SK-N-SH treated with all-trans-retinoic acid at 6 μM for 48 hours (cell line): Measurements from ENCODE around the gene SAP25.

Experiments
- ATAC-seq: fragments of 200-7000 bp; cut with Tn5 transposase; 3 replicates; pipeline ENCODE4 v1.9.1; 2020; ENCODE audit warnings: mild to moderate bottlenecking, moderate library complexity
- ARNTL ChIP-seq: fragments of 450-650 bp; formaldehyde crosslinking; IDR thresholded peaks from 2 replicates; pipeline ENCODE4 v1.5.0; 2020; ENCODE audit warnings: low read depth, mild to moderate bottlenecking, moderate library complexity, borderline replicate concordance
- BACH2 ChIP-seq: fragments of 250-450 bp; sonication (Bioruptor Pico); IDR thresholded peaks from 2 replicates; pipeline ENCODE4 v1.9.0; 2021; ENCODE audit warnings: mild to moderate bottlenecking, borderline replicate concordance
- CREB5 ChIP-seq: fragments of 250-450 bp; sonication (Bioruptor Pico); IDR thresholded peaks from 2 replicates; pipeline ENCODE4 v1.5.1; 2020; ENCODE audit warnings: low read depth, mild to moderate bottlenecking, moderate library complexity
- CSDC2 ChIP-seq: fragments of 250-450 bp; sonication (Bioruptor Pico); IDR thresholded peaks from 2 replicates; pipeline ENCODE4 v1.5.0; 2020; ENCODE audit warnings: mild to moderate bottlenecking, moderate library complexity
- ESRRG ChIP-seq: fragments of 250-450 bp; sonication (Bioruptor Pico); IDR thresholded peaks from 2 replicates; pipeline ENCODE4 v1.6.1; 2021; ENCODE audit warnings: mild to moderate bottlenecking
- GLIS3 ChIP-seq: fragments of 250-450 bp; sonication (Bioruptor Pico); IDR thresholded peaks from 2 replicates; pipeline ENCODE4 v1.5.0; 2020; ENCODE audit warnings: mild to moderate bottlenecking, moderate library complexity
- ISL1 ChIP-seq: fragments of 250-450 bp; sonication (Bioruptor Pico); IDR thresholded peaks from 2 replicates; pipeline ENCODE4 v2.1.2; 2022; ENCODE audit warnings: mild to moderate bottlenecking, moderate library complexity
- OSR1 ChIP-seq: fragments of 250-450 bp; sonication (Bioruptor Pico); IDR thresholded peaks from 2 replicates; pipeline ENCODE4 v1.8.0; 2022; ENCODE audit warnings: moderate library complexity, mild to moderate bottlenecking, inconsistent platforms
- PATZ1 ChIP-seq: fragments of 250-450 bp; sonication (Bioruptor Pico); IDR thresholded peaks from 2 replicates; pipeline ENCODE4 v1.8.0; 2020; ENCODE audit warnings: mild to moderate bottlenecking, moderate library complexity, borderline replicate concordance
- PPARA ChIP-seq: fragments of 250-450 bp; sonication (Bioruptor Pico); IDR thresholded peaks from 2 replicates; pipeline ENCODE4 v1.5.0; 2020; ENCODE audit warnings: mild to moderate bottlenecking, borderline replicate concordance
- RARB ChIP-seq: fragments of 250-450 bp; sonication (Bioruptor Pico); IDR thresholded peaks from 2 replicates; pipeline ENCODE4 v1.8.0; 2021; ENCODE audit warnings: mild to moderate bottlenecking, moderate library complexity
- SNAI2 ChIP-seq: fragments of 250-450 bp; sonication (Bioruptor Pico); IDR thresholded peaks from 2 replicates; pipeline ENCODE4 v1.5.0; 2020; ENCODE audit warnings: mild to moderate bottlenecking, moderate library complexity
- TCF4 ChIP-seq: fragments of 250-450 bp; sonication (Bioruptor Pico); IDR thresholded peaks from 2 replicates; pipeline ENCODE4 v1.8.0; 2021; ENCODE audit warnings: mild to moderate bottlenecking, moderate library complexity, borderline replicate concordance
- TOX ChIP-seq: fragments of 250-450 bp; sonication (Bioruptor Pico); IDR thresholded peaks from 2 replicates; pipeline ENCODE4 v1.8.0; 2021; ENCODE audit warnings: mild to moderate bottlenecking, moderate library complexity, borderline replicate concordance
- ZC3H10 ChIP-seq: fragments of 250-450 bp; sonication (Bioruptor Pico); IDR thresholded peaks from 2 replicates; pipeline ENCODE4 v1.5.1; 2021; ENCODE audit warnings: mild to moderate bottlenecking, moderate library complexity
- ZFP3 ChIP-seq: fragments of 250-450 bp; sonication (Bioruptor Pico); IDR thresholded peaks from 2 replicates; pipeline ENCODE4 v1.5.0; 2020; ENCODE audit warnings: mild to moderate bottlenecking, moderate library complexity
- ZFP30 ChIP-seq: fragments of 450-650 bp; formaldehyde crosslinking; IDR thresholded peaks from 2 replicates; pipeline ENCODE4 v1.5.0; 2022; ENCODE audit warnings: mild to moderate bottlenecking, moderate library complexity
- ZNF70 ChIP-seq: fragments of 450-650 bp; formaldehyde crosslinking; IDR thresholded peaks from 2 replicates; pipeline ENCODE4 v1.5.0; 2020; ENCODE audit warnings: mild to moderate bottlenecking, moderate library complexity
- ZNF8 ChIP-seq: fragments of 450-650 bp; formaldehyde crosslinking; IDR thresholded peaks from 2 replicates; pipeline ENCODE4 v1.5.0; 2020; ENCODE audit warnings: mild to moderate bottlenecking, moderate library complexity

SAP25 gene

GRCh38 chr7:100562195-100563099, 11.3 kb downstream of the SAP25 start:
- no peak for ATAC-seq
- TF ChIP-seq TCF4 (CRISPR knock-in tag) (no peak), PATZ1 (CRISPR knock-in tag) (no peak), GLIS3 (CRISPR knock-in tag) (no peak)

GRCh38 chr7:100561491-100562194, 12.1 kb downstream of the SAP25 start:
- TF ChIP-seq ESRRG (no peak), GLIS3 (CRISPR knock-in tag) (no peak), PPARA (CRISPR knock-in tag) (no peak), CSDC2 (CRISPR knock-in tag) (no peak), BACH2 (CRISPR knock-in tag) (no peak), ZNF8 (CRISPR knock-in tag) (no peak), TCF4 (CRISPR knock-in tag) (no peak), TOX (CRISPR knock-in tag) (no peak), CREB5 (CRISPR knock-in tag) (no peak), ARNTL (CRISPR knock-in tag) (no peak), PATZ1 (CRISPR knock-in tag) (no peak), ZFP3 (CRISPR knock-in tag) (no peak), OSR1 (no peak)
- no peak for ATAC-seq

GRCh38 chr7:100559127-100559526, 14.6 kb downstream of the SAP25 start:
- TF ChIP-seq RARB (CRISPR knock-in tag) (no peak), TOX (CRISPR knock-in tag) (no peak), BACH2 (CRISPR knock-in tag) (no peak), PATZ1 (CRISPR knock-in tag) (no peak), PPARA (CRISPR knock-in tag) (no peak)
- ATAC-seq: no peak

- no peak for ATAC-seq
- TF ChIP-seq CSDC2 (CRISPR knock-in tag): no peak
- no peak for TF ChIP-seq ARNTL (CRISPR knock-in tag)
- TF ChIP-seq ZFP3 (CRISPR knock-in tag): no peak
- TF ChIP-seq PATZ1 (CRISPR knock-in tag): no peak
- TF ChIP-seq OSR1: no peak
- TF ChIP-seq RARB (CRISPR knock-in tag): no peak
- TF ChIP-seq CREB5 (CRISPR knock-in tag): no peak
- TF ChIP-seq GLIS3 (CRISPR knock-in tag): no peak
- TF ChIP-seq TCF4 (CRISPR knock-in tag): no peak
- TF ChIP-seq TOX (CRISPR knock-in tag): no peak
- no peak for TF ChIP-seq ISL1 (CRISPR knock-in tag)
- no peak for TF ChIP-seq ZNF8 (CRISPR knock-in tag)
- no peak for TF ChIP-seq PPARA (CRISPR knock-in tag)
- TF ChIP-seq BACH2 (CRISPR knock-in tag): no peak
- TF ChIP-seq SNAI2 (CRISPR knock-in tag): no peak
- TF ChIP-seq ZNF70 (CRISPR knock-in tag): no peak
- no peak for TF ChIP-seq ZFP30 (CRISPR knock-in tag)
- no peak for TF ChIP-seq ZC3H10 (CRISPR knock-in tag)
- TF ChIP-seq ESRRG: no peak
Measured at GRCh38 chr7:100556541-100556940, 17.2 kb downstream of the SAP25 start.
